Right lobe of liver (tissue), 4 donors: Measurements from ENCODE around the gene TECPR1.

Experiments used
- POLR2A ChIP-seq: fragments of 450-650 bp; IDR thresholded peaks from one replicate; pipeline ENCODE4 v1.6.1; 2017; ENCODE audit warnings: antibody characterized with exemption, mild to moderate bottlenecking
- TF ChIP-seq, protein P1 (sequence below), 4 donors: fragments of 200-600 bp in 3 of 4; fragments of 450-650 bp in 1 of 4; IDR thresholded peaks; one replicate each; pipeline versions ENCODE4 v1.5.1 to v1.8.0; 2016 to 2022; ENCODE audit warnings: antibody characterized with exemption in 4 of 4, mild to moderate bottlenecking in 2 of 4
- donor health status: DM: no; HTN: no; CAD: no.
- donor health status: DM: no; HTN: no; CAD: no.
- donor health status: DM: no; HTN: yes; CAD: no.

DNA sequence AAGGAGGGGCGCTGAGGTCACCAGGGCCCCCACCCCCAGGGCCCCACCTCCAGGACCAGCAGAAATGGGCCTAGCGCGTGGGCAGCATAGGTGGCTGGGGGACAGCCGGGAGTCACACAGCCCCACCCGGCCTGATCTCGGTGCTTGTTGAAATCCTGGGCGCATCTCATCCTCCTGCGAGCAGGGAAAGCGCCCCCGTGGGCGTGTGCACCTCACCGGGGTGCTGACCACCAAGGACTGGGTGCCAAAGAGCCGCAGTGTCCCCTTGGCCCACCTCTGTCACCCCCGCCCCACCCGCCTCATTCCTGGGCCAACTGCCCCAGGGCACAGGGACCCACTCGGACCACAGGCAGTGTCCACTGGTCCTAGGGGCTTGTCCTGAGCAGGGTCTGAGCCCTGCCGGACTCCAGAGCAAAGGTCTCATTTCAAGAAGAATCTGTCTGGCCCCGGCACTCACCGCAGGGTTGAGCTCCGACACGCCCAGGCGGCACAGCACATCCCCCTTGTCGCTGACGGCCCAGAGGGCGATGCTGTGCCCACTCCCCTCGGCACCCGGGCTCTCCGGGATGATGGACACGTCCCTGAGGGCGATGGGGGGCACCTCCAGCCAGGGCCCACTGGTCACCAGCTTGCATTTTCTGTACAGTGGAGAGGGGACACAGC, 29.4 kb downstream of the TECPR1 start:
- TF ChIP-seq POLR2A: no peak
- TF ChIP-seq, protein P1, sequence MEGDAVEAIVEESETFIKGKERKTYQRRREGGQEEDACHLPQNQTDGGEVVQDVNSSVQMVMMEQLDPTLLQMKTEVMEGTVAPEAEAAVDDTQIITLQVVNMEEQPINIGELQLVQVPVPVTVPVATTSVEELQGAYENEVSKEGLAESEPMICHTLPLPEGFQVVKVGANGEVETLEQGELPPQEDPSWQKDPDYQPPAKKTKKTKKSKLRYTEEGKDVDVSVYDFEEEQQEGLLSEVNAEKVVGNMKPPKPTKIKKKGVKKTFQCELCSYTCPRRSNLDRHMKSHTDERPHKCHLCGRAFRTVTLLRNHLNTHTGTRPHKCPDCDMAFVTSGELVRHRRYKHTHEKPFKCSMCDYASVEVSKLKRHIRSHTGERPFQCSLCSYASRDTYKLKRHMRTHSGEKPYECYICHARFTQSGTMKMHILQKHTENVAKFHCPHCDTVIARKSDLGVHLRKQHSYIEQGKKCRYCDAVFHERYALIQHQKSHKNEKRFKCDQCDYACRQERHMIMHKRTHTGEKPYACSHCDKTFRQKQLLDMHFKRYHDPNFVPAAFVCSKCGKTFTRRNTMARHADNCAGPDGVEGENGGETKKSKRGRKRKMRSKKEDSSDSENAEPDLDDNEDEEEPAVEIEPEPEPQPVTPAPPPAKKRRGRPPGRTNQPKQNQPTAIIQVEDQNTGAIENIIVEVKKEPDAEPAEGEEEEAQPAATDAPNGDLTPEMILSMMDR (IDR thresholded peaks at IDR 0.05): no peak
